ENCODE measurements around the gene KLHL42. TPM values are rescaled to one million over a fixed set of nuclear protein-coding genes. Genes with fewer than 3 reads are reported as not detected.
"Not testable (repeated sequence)": the region's sequence is repeated elsewhere in the genome, so short reads cannot be mapped to it uniquely, and the experiment has no call there.

Gene KLHL42
- total RNA-seq, 4 donors from 2014 or later, result 16.5 to 30.4 (median 23.9) TPM

DNA sequence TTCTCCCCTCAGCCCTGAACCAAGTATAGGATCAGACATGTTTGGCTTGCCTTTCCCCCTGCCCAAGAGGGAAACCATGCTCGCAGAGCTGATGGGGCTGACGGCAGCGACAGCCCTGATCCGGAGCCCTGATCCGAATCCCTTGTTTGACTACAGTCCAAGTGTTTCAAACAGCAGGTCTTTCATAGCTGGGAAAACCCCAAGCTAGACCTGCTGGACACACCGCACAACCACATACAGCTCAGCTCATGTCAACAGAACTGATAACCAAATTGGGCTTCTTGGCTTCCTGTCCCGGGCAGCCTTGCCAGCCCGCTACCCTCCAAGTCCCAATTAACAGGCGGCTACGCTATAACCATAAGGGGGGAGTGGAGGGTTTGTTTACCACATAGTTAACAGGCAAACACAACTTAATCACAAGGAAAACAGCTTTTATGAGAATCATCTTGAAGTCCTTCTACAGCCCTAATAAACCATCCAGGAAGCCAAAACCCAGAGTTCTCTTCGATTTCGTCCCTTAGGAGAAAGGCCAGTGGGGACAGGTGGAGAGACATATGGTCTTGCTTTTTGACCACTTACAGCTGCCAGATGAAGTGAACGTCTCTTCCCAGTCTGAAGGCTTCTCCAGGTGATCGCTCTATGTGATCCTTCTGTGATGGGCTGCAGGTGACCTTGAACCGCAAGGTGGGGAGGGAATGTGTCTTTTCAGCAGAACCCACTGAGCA lies 64.5 kb downstream of the KLHL42 start:
- Histone ChIP-seq H3K4me3 (no peak overlapping the region), H3K27ac (no peak overlapping the region)
- TF ChIP-seq, protein P1, sequence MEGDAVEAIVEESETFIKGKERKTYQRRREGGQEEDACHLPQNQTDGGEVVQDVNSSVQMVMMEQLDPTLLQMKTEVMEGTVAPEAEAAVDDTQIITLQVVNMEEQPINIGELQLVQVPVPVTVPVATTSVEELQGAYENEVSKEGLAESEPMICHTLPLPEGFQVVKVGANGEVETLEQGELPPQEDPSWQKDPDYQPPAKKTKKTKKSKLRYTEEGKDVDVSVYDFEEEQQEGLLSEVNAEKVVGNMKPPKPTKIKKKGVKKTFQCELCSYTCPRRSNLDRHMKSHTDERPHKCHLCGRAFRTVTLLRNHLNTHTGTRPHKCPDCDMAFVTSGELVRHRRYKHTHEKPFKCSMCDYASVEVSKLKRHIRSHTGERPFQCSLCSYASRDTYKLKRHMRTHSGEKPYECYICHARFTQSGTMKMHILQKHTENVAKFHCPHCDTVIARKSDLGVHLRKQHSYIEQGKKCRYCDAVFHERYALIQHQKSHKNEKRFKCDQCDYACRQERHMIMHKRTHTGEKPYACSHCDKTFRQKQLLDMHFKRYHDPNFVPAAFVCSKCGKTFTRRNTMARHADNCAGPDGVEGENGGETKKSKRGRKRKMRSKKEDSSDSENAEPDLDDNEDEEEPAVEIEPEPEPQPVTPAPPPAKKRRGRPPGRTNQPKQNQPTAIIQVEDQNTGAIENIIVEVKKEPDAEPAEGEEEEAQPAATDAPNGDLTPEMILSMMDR (IDR thresholded peaks at IDR 0.05), result no peak
- TF ChIP-seq POLR2A (IDR thresholded peaks at IDR 0.05), result no peak

DNA sequence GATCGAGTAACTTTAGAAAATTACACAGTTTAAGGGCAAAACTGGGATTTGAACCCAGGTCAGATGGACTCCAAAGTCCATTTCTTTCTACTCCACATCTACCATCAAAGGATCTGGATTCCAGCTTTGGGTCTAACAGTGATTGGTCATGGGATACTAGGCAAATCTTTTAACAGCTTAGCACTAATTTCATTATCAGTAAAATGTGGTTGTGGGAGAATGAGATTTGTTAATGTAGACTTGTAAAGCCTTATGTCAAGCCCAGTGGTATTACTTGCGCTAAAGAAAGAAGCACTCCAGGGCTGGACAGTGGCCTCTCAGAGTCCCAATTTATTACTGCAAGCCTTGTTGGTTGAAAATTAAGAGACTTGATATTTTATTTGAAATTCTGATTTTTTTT lies 65.2 kb downstream of the KLHL42 start:
- no peak for DNase-seq
- no peaks in the 10 kb centered on the region for H3K27me3 ChIP-seq
- H3K9me3 ChIP-seq, result no peaks in the 10 kb centered on the region
- H3K27ac ChIP-seq, result no peak overlapping the region
- H3K36me3 ChIP-seq, result no peaks in the 10 kb centered on the region
- no peak overlapping the region for H3K4me3 ChIP-seq
- TF ChIP-seq POLR2A (IDR thresholded peaks at IDR 0.05), result no peak
- TF ChIP-seq, protein P1 (IDR thresholded peaks at IDR 0.05), result no peak
- H3K4me1 ChIP-seq, result peaks cover 0 to 9% (median 0%) of the 10 kb centered on the region in 4 donors

More for the DNA sequence above, 64.5 kb downstream of the KLHL42 start:
- H3K9me3 ChIP-seq, result no peaks in the 10 kb centered on the region
- no peaks in the 10 kb centered on the region for H3K27me3 ChIP-seq
- no peaks in the 10 kb centered on the region for H3K36me3 ChIP-seq
- DNase-seq, result no peak
- peaks cover 0 to 9% (median 0%) of the 10 kb centered on the region in 4 donors for H3K4me1 ChIP-seq

DNA sequence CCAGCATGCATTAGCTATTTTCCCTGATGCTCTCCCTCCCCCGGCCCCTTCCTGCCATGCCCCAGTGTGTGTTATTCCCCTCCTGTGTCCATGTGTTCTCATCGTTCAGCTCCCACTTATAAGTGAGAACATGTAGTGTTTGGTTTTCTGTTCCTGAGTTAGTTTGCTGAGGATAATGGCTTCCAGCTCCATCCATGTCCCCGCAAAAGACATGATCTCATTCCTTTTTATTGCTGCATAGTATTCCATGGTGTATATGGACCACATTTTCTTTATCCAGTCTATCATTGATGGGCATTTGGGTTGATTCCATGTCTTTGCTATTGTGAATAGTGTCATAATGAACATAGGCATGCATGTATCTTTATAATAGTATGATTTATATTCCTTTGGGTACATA lies 65.7 kb downstream of the KLHL42 start:
- not testable (repeated sequence) for H3K9me3 ChIP-seq, DNase-seq, H3K4me3 ChIP-seq, H3K4me1 ChIP-seq, H3K27me3 ChIP-seq, H3K27ac ChIP-seq, H3K36me3 ChIP-seq

DNA sequence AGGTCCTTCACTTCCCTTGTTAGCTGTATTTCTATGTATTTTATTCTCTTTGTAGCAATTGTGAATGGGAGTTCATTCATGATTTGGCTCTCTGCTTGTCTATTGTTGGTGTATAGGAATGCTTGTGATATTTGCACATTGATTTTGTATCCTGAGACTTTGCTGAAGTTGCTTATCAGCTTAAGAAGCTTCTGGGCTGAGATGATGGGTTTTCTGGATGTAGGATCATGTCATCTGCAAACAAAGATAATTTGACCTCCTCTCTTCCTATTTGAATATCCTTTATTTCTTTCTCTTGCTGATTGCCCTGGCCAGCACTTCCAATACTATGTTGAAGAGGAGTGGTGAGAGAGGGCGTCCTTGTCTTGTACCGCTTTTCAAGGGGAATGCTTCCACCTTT lies 67.3 kb downstream of the KLHL42 start:
- DNase-seq, H3K4me3 ChIP-seq, H3K27me3 ChIP-seq, H3K4me1 ChIP-seq, H3K9me3 ChIP-seq, H3K27ac ChIP-seq, H3K36me3 ChIP-seq: not testable (repeated sequence)

DNA sequence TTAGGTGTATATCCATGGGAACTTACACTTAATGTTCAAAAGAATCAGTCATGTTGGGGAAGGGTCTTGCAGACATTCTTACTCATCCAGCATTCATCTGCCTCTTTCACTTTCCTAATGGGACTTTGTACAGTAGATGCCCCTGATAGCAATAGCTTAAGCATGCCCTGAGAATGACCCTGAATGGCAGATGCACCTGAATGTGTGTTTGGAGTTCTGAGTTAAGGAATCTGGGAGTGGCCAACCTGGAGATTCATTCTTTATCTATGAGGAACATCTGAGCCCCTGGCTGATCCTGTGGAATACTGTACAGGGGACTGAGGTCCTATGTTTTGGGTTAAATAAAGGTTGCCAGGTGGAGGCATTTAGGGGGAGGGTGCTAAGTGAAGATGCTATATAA lies 71.3 kb downstream of the KLHL42 start:
- no peak for DNase-seq
- Histone ChIP-seq H3K9me3 (no peaks in the 10 kb centered on the region), H3K4me1 (no peaks in the 10 kb centered on the region), H3K4me3 (no peak overlapping the region), H3K27me3 (no peaks in the 10 kb centered on the region), H3K27ac (no peak overlapping the region), H3K36me3 (no peaks in the 10 kb centered on the region)
- TF ChIP-seq, protein P1 (IDR thresholded peaks at IDR 0.05), result no peak
- TF ChIP-seq POLR2A (IDR thresholded peaks at IDR 0.05), result no peak

DNA sequence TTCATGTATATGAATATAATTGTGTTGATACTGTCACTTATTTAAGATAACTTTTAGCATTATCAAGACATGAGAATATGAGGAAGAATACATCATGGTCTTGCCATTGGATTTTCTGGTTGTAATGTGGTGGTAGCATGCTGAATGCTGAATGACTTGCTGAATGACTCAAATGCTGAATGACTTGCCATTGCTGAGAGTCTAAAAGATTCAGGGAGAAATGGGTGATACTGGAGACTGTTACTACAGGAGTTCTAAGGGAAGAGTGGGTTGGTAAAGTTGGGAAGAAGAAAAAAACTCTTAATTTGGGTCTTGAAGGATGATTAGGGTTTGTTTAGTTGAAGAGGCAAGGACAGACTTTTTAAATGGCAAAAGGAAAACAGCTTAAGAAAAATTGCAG lies 72.1 kb downstream of the KLHL42 start:
- Histone ChIP-seq H3K9me3 (no peaks in the 10 kb centered on the region), H3K27me3 (no peaks in the 10 kb centered on the region), H3K4me1 (no peaks in the 10 kb centered on the region), H3K36me3 (no peaks in the 10 kb centered on the region), H3K4me3 (no peak overlapping the region), H3K27ac (no peak overlapping the region)
- no peak for DNase-seq
- TF ChIP-seq POLR2A (IDR thresholded peaks at IDR 0.05), result no peak
- TF ChIP-seq, protein P1 (IDR thresholded peaks at IDR 0.05), result no peak

Small RNAs within 50 kb of the gene (small RNA-seq; reads per million reads assigned to genes)
- gene RF00019 (0 reads per million in 2 donors), gene RF02271 (0 reads per million in 2 donors)

Other genes with a start within 250 kb of the KLHL42 start
- gene REP15, start 83.8 kb upstream of the KLHL42 start, total RNA-seq, result 10 to 100 TPM; 14.3 to 23.8 (median 17.9) TPM
- gene MRPS35, start 69.4 kb upstream of the KLHL42 start, total RNA-seq, result 10 to 100 TPM; 39.8 to 55.3 (median 50.4) TPM
- gene MANSC4, start within 50 bp of the KLHL42 start, total RNA-seq, result not detected
- gene PTHLH, start 192.5 kb downstream of the KLHL42 start, total RNA-seq, result not detected

All from Peyer's patch (tissue), 4 donors.